WERI-Rb-1 (cell line): ENCODE measurements around the gene FAM135A.

ENCODE experiments used
- DNase-seq: peaks from one replicate; pipeline ENCODE4 v3.0.0-alpha.2; 2020
- H3K27ac ChIP-seq: fragments of 250-450 bp; sonication (Bioruptor Pico); 2 replicates; pipeline ENCODE4 v1.5.1; 2020; ENCODE audit warnings: mild to moderate bottlenecking, moderate library complexity
- H3K27me3 ChIP-seq: fragments of 250-450 bp; sonication (Bioruptor Pico); 2 replicates; pipeline ENCODE4 v1.5.1; 2021; ENCODE audit warnings: mild to moderate bottlenecking, low read depth, moderate library complexity; ENCODE audit not compliant: insufficient read depth, severe bottlenecking
- H3K36me3 ChIP-seq: fragments of 250-450 bp; sonication (Bioruptor Pico); 2 replicates; pipeline ENCODE4 v1.5.1; 2020; ENCODE audit warnings: mild to moderate bottlenecking, moderate library complexity
- H3K4me3 ChIP-seq: 2 replicates; pipeline ENCODE4 v1.5.1; 2011; ENCODE audit warnings: low read depth, mild to moderate bottlenecking, control low read depth, low read length
- H3K9me3 ChIP-seq: fragments of 250-450 bp; sonication (Bioruptor Pico); 2 replicates; pipeline ENCODE4 v1.5.1; 2021; ENCODE audit warnings: mild to moderate bottlenecking, moderate library complexity; ENCODE audit not compliant: severe bottlenecking
- CTCF ChIP-seq: IDR thresholded peaks from 2 replicates; pipeline ENCODE4 v1.5.1; 2011; ENCODE audit warnings: low read depth, mild to moderate bottlenecking, control low read depth, inconsistent platforms, low read length

FAM135A gene

GRCh38 chr6:70563530-70563929 is 150.2 kb downstream of the FAM135A start:
- H3K36me3 ChIP-seq = peaks cover 3% of the 10 kb centered on the region; the same call in 1 of the 2 replicates
- no peak for DNase-seq
- no peaks in the 10 kb centered on the region for H3K9me3 ChIP-seq
- no peak overlapping the region for H3K27ac ChIP-seq
- no peak for TF ChIP-seq CTCF
- no peak overlapping the region for H3K4me3 ChIP-seq
- H3K27me3 ChIP-seq = no peaks in the 10 kb centered on the region

- peak within 1 kb of the TSS; percentile 88 for H3K27ac ChIP-seq
- H3K9me3 ChIP-seq = no peaks in the 10 kb centered on the region
- no peaks in the 10 kb centered on the region for H3K27me3 ChIP-seq
- peak within 1 kb of the TSS; percentile 79 for H3K4me3 ChIP-seq
- TF ChIP-seq CTCF = no peak
- peaks cover 3% of the 10 kb centered on the region; the same call in 1 of the 2 replicates for H3K36me3 ChIP-seq
- DNase-seq = peak; percentile 94
Measured at GRCh38 chr6:70566751-70567382, 153.6 kb downstream of the FAM135A start, which contains the start of gene SDHAF4. TSS of gene SDHAF4 (plus strand) at chr6:70566930. CDS start at chr6:70566941, 11 bp downstream.

GRCh38 chr6:70574643-70575042 is 161.3 kb downstream of the FAM135A start:
- H3K27me3 ChIP-seq = no peaks in the 10 kb centered on the region
- no peak for DNase-seq
- no peaks in the 10 kb centered on the region for H3K36me3 ChIP-seq
- no peak for TF ChIP-seq CTCF
- H3K27ac ChIP-seq = no peak overlapping the region
- H3K9me3 ChIP-seq = no peaks in the 10 kb centered on the region
- no peak overlapping the region for H3K4me3 ChIP-seq

GRCh38 chr6:70575899-70576495 is 162.7 kb downstream of the FAM135A start:
- Histone ChIP-seq H3K36me3 (no peaks in the 10 kb centered on the region), H3K9me3 (no peaks in the 10 kb centered on the region), H3K27ac (no peak overlapping the region), H3K27me3 (no peaks in the 10 kb centered on the region), H3K4me3 (no peak overlapping the region)
- no peak for TF ChIP-seq CTCF
- DNase-seq = no peak

- H3K36me3 ChIP-seq = no peaks in the 10 kb centered on the region
- no peaks in the 10 kb centered on the region for H3K9me3 ChIP-seq
- H3K27ac ChIP-seq = no peak overlapping the region
- DNase-seq = no peak
- no peak for TF ChIP-seq CTCF
- H3K4me3 ChIP-seq = no peak overlapping the region
- H3K27me3 ChIP-seq = no peaks in the 10 kb centered on the region
Measured at GRCh38 chr6:70586114-70586513, 172.8 kb downstream of the FAM135A start.

- TF ChIP-seq CTCF = no peak
- Histone ChIP-seq H3K27me3 (no peaks in the 10 kb centered on the region), H3K27ac (no peak overlapping the region), H3K36me3 (no peaks in the 10 kb centered on the region), H3K4me3 (no peak overlapping the region), H3K9me3 (no peaks in the 10 kb centered on the region)
- no peak for DNase-seq
Measured at GRCh38 chr6:70590400-70590799, 177.1 kb downstream of the FAM135A start.
